ENCODE data around the gene AKAP13.

Gene AKAP13

DNA sequence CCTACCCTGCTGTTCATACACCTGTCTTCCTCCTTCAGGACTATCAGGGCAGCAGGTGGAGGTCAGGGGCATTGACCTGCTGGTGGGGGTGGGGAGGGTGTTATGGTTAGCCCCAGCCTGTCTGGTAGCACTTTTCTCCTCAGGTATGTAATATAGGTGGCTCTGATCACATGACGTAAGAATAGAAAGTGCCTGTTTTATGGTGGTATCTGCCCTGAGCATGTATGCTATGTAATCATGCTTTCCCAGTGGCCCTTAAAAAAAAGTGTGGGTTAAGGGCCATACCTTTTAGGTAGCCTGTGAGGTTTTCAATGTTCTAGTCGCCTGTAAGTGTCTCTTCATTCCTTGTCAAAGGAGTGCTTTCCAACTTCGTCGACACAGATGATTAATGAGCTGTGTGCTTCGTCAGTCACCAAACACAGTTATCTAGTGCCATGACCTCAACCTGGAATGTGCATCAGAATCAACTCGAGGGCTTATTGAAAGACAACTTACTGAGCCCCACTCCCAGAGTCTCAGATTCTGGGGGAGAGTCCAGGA is 328.1 kb downstream of the AKAP13 start:
- TF ChIP-seq POLR2A (IDR thresholded peaks at IDR 0.05; ENCODE audit: extremely low read depth, insufficient read length) (no peak), MYC (IDR thresholded peaks at IDR 0.05; ENCODE audit: low read depth, low read length) (no peak)
- no peak overlapping the region for H3K4me3 ChIP-seq (ENCODE audit: low read depth, low read length)
- no peak for DNase-seq (ENCODE audit: low read depth)

DNA sequence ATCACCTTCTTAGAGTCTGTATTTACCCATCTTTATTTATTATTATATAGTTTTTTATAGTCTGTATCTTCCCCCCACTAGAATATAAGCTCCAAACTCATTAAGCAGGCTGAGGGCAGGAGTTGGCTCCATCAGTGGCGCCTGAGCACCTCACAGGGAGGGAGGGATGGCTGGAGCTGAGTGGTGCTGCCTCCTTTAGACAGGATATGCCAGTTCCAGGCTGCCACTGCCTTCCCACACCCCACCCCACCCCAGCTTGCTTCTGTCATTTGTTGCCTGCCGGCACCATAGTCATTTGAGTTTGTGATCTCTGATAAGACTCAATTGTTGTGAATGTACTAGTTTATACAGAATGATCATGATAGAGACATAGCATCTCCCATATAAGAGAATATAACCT is 328.8 kb downstream of the AKAP13 start:
- DNase-seq (ENCODE audit: low read depth): no peak
- no peak overlapping the region for H3K4me3 ChIP-seq (ENCODE audit: low read depth, low read length)
- no peak for TF ChIP-seq MYC (IDR thresholded peaks at IDR 0.05; ENCODE audit: low read depth, low read length)
- TF ChIP-seq POLR2A (IDR thresholded peaks at IDR 0.05; ENCODE audit: extremely low read depth, insufficient read length): no peak
- no peak for TF ChIP-seq MAX (IDR thresholded peaks at IDR 0.05; ENCODE audit: low read depth, low read length)
- TF ChIP-seq, protein P1, sequence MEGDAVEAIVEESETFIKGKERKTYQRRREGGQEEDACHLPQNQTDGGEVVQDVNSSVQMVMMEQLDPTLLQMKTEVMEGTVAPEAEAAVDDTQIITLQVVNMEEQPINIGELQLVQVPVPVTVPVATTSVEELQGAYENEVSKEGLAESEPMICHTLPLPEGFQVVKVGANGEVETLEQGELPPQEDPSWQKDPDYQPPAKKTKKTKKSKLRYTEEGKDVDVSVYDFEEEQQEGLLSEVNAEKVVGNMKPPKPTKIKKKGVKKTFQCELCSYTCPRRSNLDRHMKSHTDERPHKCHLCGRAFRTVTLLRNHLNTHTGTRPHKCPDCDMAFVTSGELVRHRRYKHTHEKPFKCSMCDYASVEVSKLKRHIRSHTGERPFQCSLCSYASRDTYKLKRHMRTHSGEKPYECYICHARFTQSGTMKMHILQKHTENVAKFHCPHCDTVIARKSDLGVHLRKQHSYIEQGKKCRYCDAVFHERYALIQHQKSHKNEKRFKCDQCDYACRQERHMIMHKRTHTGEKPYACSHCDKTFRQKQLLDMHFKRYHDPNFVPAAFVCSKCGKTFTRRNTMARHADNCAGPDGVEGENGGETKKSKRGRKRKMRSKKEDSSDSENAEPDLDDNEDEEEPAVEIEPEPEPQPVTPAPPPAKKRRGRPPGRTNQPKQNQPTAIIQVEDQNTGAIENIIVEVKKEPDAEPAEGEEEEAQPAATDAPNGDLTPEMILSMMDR (IDR thresholded peaks at IDR 0.05; ENCODE audit: low read depth, low read length): no peak

DNA sequence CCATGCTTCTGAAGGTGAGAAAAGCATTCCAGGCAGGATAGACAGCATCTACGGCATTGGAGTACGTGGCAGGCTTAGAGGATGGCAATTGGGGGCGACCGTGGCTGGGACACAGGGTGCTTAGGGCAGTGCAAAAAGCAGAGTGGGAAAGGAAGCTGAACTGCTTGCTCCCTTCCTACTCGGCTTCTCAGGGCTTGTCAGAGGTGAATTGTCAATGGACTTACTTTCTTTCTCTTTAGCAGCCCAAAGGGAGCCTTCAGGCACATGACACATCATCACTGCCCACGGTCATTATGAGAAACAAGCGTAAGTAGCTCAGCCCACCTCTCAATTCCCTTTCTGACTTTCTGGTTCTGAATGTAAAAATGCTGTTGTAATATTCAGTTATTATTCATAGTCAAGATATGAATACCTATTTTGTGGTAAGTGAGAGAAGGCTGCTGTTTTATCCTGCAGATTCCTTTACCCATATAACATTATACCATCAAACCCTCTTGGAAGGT is 330.0 kb downstream of the AKAP13 start:
- DNase-seq (ENCODE audit: low read depth): no peak
- H3K4me3 ChIP-seq (ENCODE audit: low read depth, low read length): no peak overlapping the region
- TF ChIP-seq MAX (IDR thresholded peaks at IDR 0.05; ENCODE audit: low read depth, low read length): no peak

GRCh38 chr15:85711580-85712192 is 331.3 kb downstream of the AKAP13 start:
- DNase-seq (ENCODE audit: low read depth): no peak
- TF ChIP-seq POLR2A (IDR thresholded peaks at IDR 0.05; ENCODE audit: extremely low read depth, insufficient read length): no peak
- H3K4me3 ChIP-seq (ENCODE audit: low read depth, low read length): no peak overlapping the region

- no peak for DNase-seq (ENCODE audit: low read depth)
- TF ChIP-seq, protein P1 (IDR thresholded peaks at IDR 0.05; ENCODE audit: low read depth, low read length): no peak
- TF ChIP-seq MYC (IDR thresholded peaks at IDR 0.05; ENCODE audit: low read depth, low read length): no peak
- TF ChIP-seq POLR2A (IDR thresholded peaks at IDR 0.05; ENCODE audit: extremely low read depth, insufficient read length): no peak
- H3K4me3 ChIP-seq (ENCODE audit: low read depth, low read length): no peak overlapping the region
These were observed 335.9 kb downstream of the AKAP13 start for GRCh38 chr15:85716261-85716660.

- H3K4me3 ChIP-seq (ENCODE audit: low read depth, low read length): no peak overlapping the region
- no peak for DNase-seq (ENCODE audit: low read depth)
- TF ChIP-seq MYC (IDR thresholded peaks at IDR 0.05; ENCODE audit: low read depth, low read length): no peak
- TF ChIP-seq, protein P1 (IDR thresholded peaks at IDR 0.05; ENCODE audit: low read depth, low read length): no peak
- no peak for TF ChIP-seq POLR2A (IDR thresholded peaks at IDR 0.05; ENCODE audit: extremely low read depth, insufficient read length)
- TF ChIP-seq MAX (IDR thresholded peaks at IDR 0.05; ENCODE audit: low read depth, low read length): no peak
These were observed 336.8 kb downstream of the AKAP13 start for GRCh38 chr15:85717212-85717611.

GRCh38 chr15:85718271-85718971 is 338.0 kb downstream of the AKAP13 start:
- no peak overlapping the region for H3K4me3 ChIP-seq (ENCODE audit: low read depth, low read length)
- TF ChIP-seq POLR2A (IDR thresholded peaks at IDR 0.05; ENCODE audit: extremely low read depth, insufficient read length): no peak
- TF ChIP-seq MYC (IDR thresholded peaks at IDR 0.05; ENCODE audit: low read depth, low read length): no peak
- TF ChIP-seq, protein P1 (IDR thresholded peaks at IDR 0.05; ENCODE audit: low read depth, low read length): no peak
- TF ChIP-seq MAX (IDR thresholded peaks at IDR 0.05; ENCODE audit: low read depth, low read length): no peak
- DNase-seq (ENCODE audit: low read depth): no peak

All from NB4 (cell line).